WTC11 (cell line): ENCODE measurements around the gene RPL31.

Experiments used
- FOXP1 ChIP-seq: sonication (generic); formaldehyde crosslinking; IDR thresholded peaks from 2 replicates; pipeline ENCODE4 v1.8.0; 2022; ENCODE audit warnings: missing genetic modification reagents, mild to moderate bottlenecking, moderate library complexity, borderline replicate concordance
- RELA ChIP-seq: sonication (generic); formaldehyde crosslinking; IDR thresholded peaks from 2 replicates; pipeline ENCODE4 v1.8.1; 2022; ENCODE audit warnings: missing genetic modification reagents, mild to moderate bottlenecking, borderline replicate concordance
- ZBTB21 ChIP-seq: sonication (generic); formaldehyde crosslinking; IDR thresholded peaks from 2 replicates; pipeline ENCODE4 v1.8.1; 2023; ENCODE audit warnings: mild to moderate bottlenecking, missing genetic modification reagents, borderline replicate concordance
- TF ChIP-seq, protein P1 (sequence below): fragments of 200-600 bp; IDR thresholded peaks from 2 replicates; pipeline ENCODE4 v1.8.0; 2022; ENCODE audit warnings: antibody characterized with exemption
- TF ChIP-seq, protein P2 (sequence below): sonication (generic); formaldehyde crosslinking; IDR thresholded peaks from 2 replicates; pipeline ENCODE4 v1.8.1; 2022; ENCODE audit warnings: low read depth, mild to moderate bottlenecking, moderate library complexity, missing genetic modification reagents, borderline replicate concordance
- TF ChIP-seq, protein P3 (sequence below): fragments of 250-450 bp; sonication (Bioruptor Pico); IDR thresholded peaks from 2 replicates; pipeline ENCODE4 v1.9.0; 2021; ENCODE audit warnings: mild to moderate bottlenecking, borderline replicate concordance
- TF ChIP-seq, protein P4 (sequence below): fragments of 250-450 bp; sonication (Bioruptor Pico); IDR thresholded peaks from 2 replicates; pipeline ENCODE4 v1.9.0; 2021; ENCODE audit warnings: mild to moderate bottlenecking
- TF ChIP-seq, protein P5 (sequence below): sonication (generic); formaldehyde crosslinking; IDR thresholded peaks from 2 replicates; pipeline ENCODE4 v1.8.1; 2023; ENCODE audit warnings: mild to moderate bottlenecking, moderate library complexity, missing genetic modification reagents

DNA sequence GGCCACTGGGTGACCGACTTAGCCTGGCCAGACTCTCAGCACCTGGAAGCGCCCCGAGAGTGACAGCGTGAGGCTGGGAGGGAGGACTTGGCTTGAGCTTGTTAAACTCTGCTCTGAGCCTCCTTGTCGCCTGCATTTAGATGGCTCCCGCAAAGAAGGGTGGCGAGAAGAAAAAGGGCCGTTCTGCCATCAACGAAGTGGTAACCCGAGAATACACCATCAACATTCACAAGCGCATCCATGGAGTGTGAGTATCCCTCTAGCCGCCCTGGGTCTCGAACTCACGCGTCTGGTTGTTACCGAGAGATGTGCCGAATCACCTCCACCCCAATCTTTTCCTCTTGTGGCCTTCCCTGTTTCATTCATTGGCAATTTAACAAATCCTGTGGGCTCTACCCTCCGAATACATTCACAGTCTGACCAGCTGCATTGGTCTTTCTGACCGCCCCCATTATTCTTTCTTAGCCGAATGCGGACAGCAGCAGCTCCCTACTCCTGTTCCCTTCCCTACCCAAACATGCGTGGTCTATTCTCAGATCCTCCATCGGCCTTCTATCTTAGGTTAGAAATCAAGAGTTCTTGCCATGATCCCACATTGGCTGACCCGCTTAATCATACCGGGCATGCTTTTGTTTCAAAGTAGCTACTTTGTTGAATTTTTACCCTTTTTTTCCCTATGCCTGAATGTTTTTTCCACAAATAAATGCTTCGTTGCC lies 631 bp downstream of the RPL31 start:
- TF ChIP-seq, protein P1, sequence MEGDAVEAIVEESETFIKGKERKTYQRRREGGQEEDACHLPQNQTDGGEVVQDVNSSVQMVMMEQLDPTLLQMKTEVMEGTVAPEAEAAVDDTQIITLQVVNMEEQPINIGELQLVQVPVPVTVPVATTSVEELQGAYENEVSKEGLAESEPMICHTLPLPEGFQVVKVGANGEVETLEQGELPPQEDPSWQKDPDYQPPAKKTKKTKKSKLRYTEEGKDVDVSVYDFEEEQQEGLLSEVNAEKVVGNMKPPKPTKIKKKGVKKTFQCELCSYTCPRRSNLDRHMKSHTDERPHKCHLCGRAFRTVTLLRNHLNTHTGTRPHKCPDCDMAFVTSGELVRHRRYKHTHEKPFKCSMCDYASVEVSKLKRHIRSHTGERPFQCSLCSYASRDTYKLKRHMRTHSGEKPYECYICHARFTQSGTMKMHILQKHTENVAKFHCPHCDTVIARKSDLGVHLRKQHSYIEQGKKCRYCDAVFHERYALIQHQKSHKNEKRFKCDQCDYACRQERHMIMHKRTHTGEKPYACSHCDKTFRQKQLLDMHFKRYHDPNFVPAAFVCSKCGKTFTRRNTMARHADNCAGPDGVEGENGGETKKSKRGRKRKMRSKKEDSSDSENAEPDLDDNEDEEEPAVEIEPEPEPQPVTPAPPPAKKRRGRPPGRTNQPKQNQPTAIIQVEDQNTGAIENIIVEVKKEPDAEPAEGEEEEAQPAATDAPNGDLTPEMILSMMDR: no peak
- TF ChIP-seq ZBTB21 (CRISPR knock-in tag) (no peak), FOXP1 (CRISPR knock-in tag) (no peak), RELA (CRISPR knock-in tag) (no peak)
- TF ChIP-seq, protein P2, sequence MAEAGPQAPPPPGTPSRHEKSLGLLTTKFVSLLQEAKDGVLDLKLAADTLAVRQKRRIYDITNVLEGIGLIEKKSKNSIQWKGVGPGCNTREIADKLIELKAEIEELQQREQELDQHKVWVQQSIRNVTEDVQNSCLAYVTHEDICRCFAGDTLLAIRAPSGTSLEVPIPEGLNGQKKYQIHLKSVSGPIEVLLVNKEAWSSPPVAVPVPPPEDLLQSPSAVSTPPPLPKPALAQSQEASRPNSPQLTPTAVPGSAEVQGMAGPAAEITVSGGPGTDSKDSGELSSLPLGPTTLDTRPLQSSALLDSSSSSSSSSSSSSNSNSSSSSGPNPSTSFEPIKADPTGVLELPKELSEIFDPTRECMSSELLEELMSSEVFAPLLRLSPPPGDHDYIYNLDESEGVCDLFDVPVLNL (CRISPR knock-in tag): no peak
- TF ChIP-seq, protein P3, sequence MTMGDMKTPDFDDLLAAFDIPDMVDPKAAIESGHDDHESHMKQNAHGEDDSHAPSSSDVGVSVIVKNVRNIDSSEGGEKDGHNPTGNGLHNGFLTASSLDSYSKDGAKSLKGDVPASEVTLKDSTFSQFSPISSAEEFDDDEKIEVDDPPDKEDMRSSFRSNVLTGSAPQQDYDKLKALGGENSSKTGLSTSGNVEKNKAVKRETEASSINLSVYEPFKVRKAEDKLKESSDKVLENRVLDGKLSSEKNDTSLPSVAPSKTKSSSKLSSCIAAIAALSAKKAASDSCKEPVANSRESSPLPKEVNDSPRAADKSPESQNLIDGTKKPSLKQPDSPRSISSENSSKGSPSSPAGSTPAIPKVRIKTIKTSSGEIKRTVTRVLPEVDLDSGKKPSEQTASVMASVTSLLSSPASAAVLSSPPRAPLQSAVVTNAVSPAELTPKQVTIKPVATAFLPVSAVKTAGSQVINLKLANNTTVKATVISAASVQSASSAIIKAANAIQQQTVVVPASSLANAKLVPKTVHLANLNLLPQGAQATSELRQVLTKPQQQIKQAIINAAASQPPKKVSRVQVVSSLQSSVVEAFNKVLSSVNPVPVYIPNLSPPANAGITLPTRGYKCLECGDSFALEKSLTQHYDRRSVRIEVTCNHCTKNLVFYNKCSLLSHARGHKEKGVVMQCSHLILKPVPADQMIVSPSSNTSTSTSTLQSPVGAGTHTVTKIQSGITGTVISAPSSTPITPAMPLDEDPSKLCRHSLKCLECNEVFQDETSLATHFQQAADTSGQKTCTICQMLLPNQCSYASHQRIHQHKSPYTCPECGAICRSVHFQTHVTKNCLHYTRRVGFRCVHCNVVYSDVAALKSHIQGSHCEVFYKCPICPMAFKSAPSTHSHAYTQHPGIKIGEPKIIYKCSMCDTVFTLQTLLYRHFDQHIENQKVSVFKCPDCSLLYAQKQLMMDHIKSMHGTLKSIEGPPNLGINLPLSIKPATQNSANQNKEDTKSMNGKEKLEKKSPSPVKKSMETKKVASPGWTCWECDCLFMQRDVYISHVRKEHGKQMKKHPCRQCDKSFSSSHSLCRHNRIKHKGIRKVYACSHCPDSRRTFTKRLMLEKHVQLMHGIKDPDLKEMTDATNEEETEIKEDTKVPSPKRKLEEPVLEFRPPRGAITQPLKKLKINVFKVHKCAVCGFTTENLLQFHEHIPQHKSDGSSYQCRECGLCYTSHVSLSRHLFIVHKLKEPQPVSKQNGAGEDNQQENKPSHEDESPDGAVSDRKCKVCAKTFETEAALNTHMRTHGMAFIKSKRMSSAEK: no peak
- TF ChIP-seq, protein P4, sequence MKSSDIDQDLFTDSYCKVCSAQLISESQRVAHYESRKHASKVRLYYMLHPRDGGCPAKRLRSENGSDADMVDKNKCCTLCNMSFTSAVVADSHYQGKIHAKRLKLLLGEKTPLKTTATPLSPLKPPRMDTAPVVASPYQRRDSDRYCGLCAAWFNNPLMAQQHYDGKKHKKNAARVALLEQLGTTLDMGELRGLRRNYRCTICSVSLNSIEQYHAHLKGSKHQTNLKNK: no peak
- TF ChIP-seq, protein P5, sequence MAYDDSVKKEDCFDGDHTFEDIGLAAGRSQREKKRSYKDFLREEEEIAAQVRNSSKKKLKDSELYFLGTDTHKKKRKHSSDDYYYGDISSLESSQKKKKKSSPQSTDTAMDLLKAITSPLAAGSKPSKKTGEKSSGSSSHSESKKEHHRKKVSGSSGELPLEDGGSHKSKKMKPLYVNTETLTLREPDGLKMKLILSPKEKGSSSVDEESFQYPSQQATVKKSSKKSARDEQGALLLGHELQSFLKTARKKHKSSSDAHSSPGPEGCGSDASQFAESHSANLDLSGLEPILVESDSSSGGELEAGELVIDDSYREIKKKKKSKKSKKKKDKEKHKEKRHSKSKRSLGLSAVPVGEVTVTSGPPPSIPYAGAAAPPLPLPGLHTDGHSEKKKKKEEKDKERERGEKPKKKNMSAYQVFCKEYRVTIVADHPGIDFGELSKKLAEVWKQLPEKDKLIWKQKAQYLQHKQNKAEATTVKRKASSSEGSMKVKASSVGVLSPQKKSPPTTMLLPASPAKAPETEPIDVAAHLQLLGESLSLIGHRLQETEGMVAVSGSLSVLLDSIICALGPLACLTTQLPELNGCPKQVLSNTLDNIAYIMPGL: no peak
